A549 (cell line): ENCODE data around the gene ZNF10. TPM values are rescaled to one million over a fixed set of nuclear protein-coding genes. Genes with fewer than 3 reads are reported as not detected.

ENCODE experiments used
- ATAC-seq, 2 experiments: fragments of 200-7000 bp in 1 of 2; fragments of >200 bp in 1 of 2; cut with Nextera tagmentation in 1 of 2; cut with Tn5 transposase in 1 of 2; 3 replicates each; pipeline versions ENCODE4 v1.8.0 to v1.9.1; 2018 to 2020; ENCODE audit warnings: mild to moderate bottlenecking in 1 of 2, moderate library complexity in 1 of 2
- CTCF ChIA-PET: fragments of 300-600 bp; sonication (Branson Sonifier 250); formaldehyde crosslinking; extraction: SDS; loops from one replicate; lab custom pipeline; 2021; ENCODE audit warnings: antibody characterized with exemption, inconsistent platforms; lab: Yijun Ruan, JAX
- POLR2A ChIA-PET: fragments of 350-600 bp; formaldehyde crosslinking; extraction: SDS; loops from one replicate; lab custom pipeline; 2021; ENCODE audit warnings: antibody characterized with exemption, inconsistent platforms; lab: Yijun Ruan, JAX
- DNase-seq, 2 experiments: peaks; one replicate each; pipeline versions ENCODE4 v3.0.0 to v3.0.0-alpha.2; 2011 to 2016; ENCODE audit warnings: low read depth in 1 of 2, low spot score in 1 of 2
- FAIRE-seq: peaks from 2 replicates; lab custom pipeline; 2011; peaks lifted over from hg19 to GRCh38; lab: Jason Lieb, UNC
- H3K27ac ChIP-seq, 2 experiments: fragments of >200 bp; sonication (Bioruptor Twin); formaldehyde crosslinking; 3 replicates each; pipeline ENCODE4 v1.5.1; 2016 to 2017
- H3K4me1 ChIP-seq: fragments of >200 bp; sonication (Bioruptor Twin); formaldehyde crosslinking; 3 replicates; pipeline ENCODE4 v1.6.1; 2016
- H3K4me2 ChIP-seq: fragments of >200 bp; sonication (Bioruptor Twin); formaldehyde crosslinking; 3 replicates; pipeline ENCODE4 v1.6.1; 2016
- H3K4me3 ChIP-seq: fragments of >200 bp; sonication (Bioruptor Twin); formaldehyde crosslinking; 3 replicates; pipeline ENCODE4 v1.5.1; 2016
- H3K9me3 ChIP-seq: fragments of >200 bp; sonication (Bioruptor Twin); formaldehyde crosslinking; 3 replicates; pipeline ENCODE4 v1.6.1; 2016
- ATOH8 ChIP-seq: fragments of 250-450 bp; sonication (Bioruptor Pico); IDR thresholded peaks from 2 replicates; pipeline ENCODE4 v1.5.0; 2020; ENCODE audit warnings: low read depth, mild to moderate bottlenecking, moderate library complexity
- BCL3 ChIP-seq: fragments of >200 bp; sonication (Bioruptor Twin); formaldehyde crosslinking; IDR thresholded peaks from 3 replicates; pipeline ENCODE4 v1.6.1; 2016
- BHLHE40 ChIP-seq: IDR thresholded peaks from 2 replicates; pipeline ENCODE4 v1.6.1; 2012; ENCODE audit warnings: low read depth, low read length, inconsistent platforms
- CBX2 ChIP-seq: fragments of 200-600 bp; sonication (generic); IDR thresholded peaks from 2 replicates; pipeline ENCODE4 v1.6.1; 2016; ENCODE audit warnings: low read depth, mild to moderate bottlenecking, borderline replicate concordance
- CEBPB ChIP-seq, 2 experiments: fragments of >200 bp in 1 of 2; sonication (Bioruptor Twin) in 1 of 2; formaldehyde crosslinking in 1 of 2; IDR thresholded peaks; 2 replicates each; pipeline ENCODE4 v1.6.1; 2012 to 2016
- CHD2 ChIP-seq: fragments of 150-350 bp; IDR thresholded peaks from 2 replicates; pipeline ENCODE4 v1.6.1; 2014; ENCODE audit warnings: low read length; ENCODE audit not compliant: partially characterized antibody
- E2F6 ChIP-seq: IDR thresholded peaks from 2 replicates; pipeline ENCODE4 v1.6.1; 2012; ENCODE audit warnings: low read depth, borderline replicate concordance
- EHMT2 ChIP-seq: fragments of 200-600 bp; sonication (generic); IDR thresholded peaks from 2 replicates; pipeline ENCODE4 v1.6.1; 2016; ENCODE audit warnings: antibody characterized with exemption, low read depth, mild to moderate bottlenecking, moderate library complexity
- EP300 ChIP-seq, 2 experiments: fragments of >200 bp; sonication (Bioruptor Twin); formaldehyde crosslinking; IDR thresholded peaks; 2 replicates in 1 of 2; 3 replicates in 1 of 2; pipeline ENCODE4 v1.6.1; 2016 to 2017
- ESRRA ChIP-seq: fragments of 150-350 bp; IDR thresholded peaks from 2 replicates; pipeline ENCODE4 v1.6.1; 2014; ENCODE audit warnings: mild to moderate bottlenecking, low read length, borderline replicate concordance
- FOSL2 ChIP-seq, 2 experiments: fragments of 450-650 bp in 1 of 2; fragments of >200 bp in 1 of 2; sonication (Bioruptor Twin) in 1 of 2; formaldehyde crosslinking; IDR thresholded peaks; 2 replicates each; pipeline versions ENCODE4 v1.5.0 to v1.6.1; 2016 to 2020; ENCODE audit warnings: mild to moderate bottlenecking in 1 of 2, moderate library complexity in 1 of 2
- GATA3 ChIP-seq: IDR thresholded peaks from 2 replicates; pipeline ENCODE4 v1.6.1; 2012; ENCODE audit warnings: borderline replicate concordance
- HMGXB4 ChIP-seq: fragments of 250-450 bp; sonication (Bioruptor Pico); IDR thresholded peaks from 2 replicates; pipeline ENCODE4 v1.5.0; 2021; ENCODE audit warnings: mild to moderate bottlenecking, moderate library complexity, borderline replicate concordance
- KDM1A ChIP-seq: fragments of 200-600 bp; sonication (generic); IDR thresholded peaks from 2 replicates; pipeline ENCODE4 v1.6.1; 2016; ENCODE audit warnings: low read depth, mild to moderate bottlenecking
- MAFK ChIP-seq: fragments of 450-650 bp; IDR thresholded peaks from 2 replicates; pipeline ENCODE4 v1.6.1; 2014; ENCODE audit not compliant: partially characterized antibody
- MAX ChIP-seq: IDR thresholded peaks from 2 replicates; pipeline ENCODE4 v1.6.1; 2012
- PHF8 ChIP-seq: fragments of 200-600 bp; sonication (generic); IDR thresholded peaks from 2 replicates; pipeline ENCODE4 v1.6.1; 2016; ENCODE audit warnings: low read depth, mild to moderate bottlenecking, antibody characterized with exemption, moderate library complexity, borderline replicate concordance
- RAD21 ChIP-seq, 2 experiments: fragments of >200 bp in 1 of 2; sonication (Bioruptor Twin) in 1 of 2; formaldehyde crosslinking in 1 of 2; IDR thresholded peaks in 1 of 2; conservative IDR thresholded peaks in 1 of 2; 2 replicates in 1 of 2; 3 replicates in 1 of 2; pipeline ENCODE4 v1.6.1; 2012 to 2018; ENCODE audit warnings: inconsistent platforms in 1 of 2
- RARB ChIP-seq: fragments of 250-450 bp; sonication (Bioruptor Pico); IDR thresholded peaks from 2 replicates; pipeline ENCODE4 v1.8.0; 2021; ENCODE audit warnings: mild to moderate bottlenecking, moderate library complexity
- REST ChIP-seq: fragments of 200-600 bp; sonication (generic); IDR thresholded peaks from 2 replicates; pipeline ENCODE4 v1.6.1; 2016; ENCODE audit warnings: antibody characterized with exemption, mild to moderate bottlenecking, moderate library complexity
- RFX5 ChIP-seq: fragments of 450-650 bp; IDR thresholded peaks from 2 replicates; pipeline ENCODE4 v1.7.1; 2014; ENCODE audit warnings: antibody characterized with exemption, mild to moderate bottlenecking, moderate library complexity
- RNF2 ChIP-seq: fragments of 200-600 bp; sonication (generic); IDR thresholded peaks from 2 replicates; pipeline ENCODE4 v1.6.1; 2016; ENCODE audit warnings: low read depth, mild to moderate bottlenecking, antibody characterized with exemption, moderate library complexity, borderline replicate concordance
- SREBF2 ChIP-seq: fragments of 450-650 bp; IDR thresholded peaks from 2 replicates; pipeline ENCODE4 v1.6.1; 2014; ENCODE audit warnings: mild to moderate bottlenecking, moderate library complexity
- TP53 ChIP-seq: fragments of 250-450 bp; sonication (Bioruptor Pico); IDR thresholded peaks from 2 replicates; pipeline ENCODE4 v1.5.0; 2021; ENCODE audit warnings: mild to moderate bottlenecking, moderate library complexity
- ZSCAN20 ChIP-seq: fragments of 250-450 bp; sonication (Bioruptor Pico); IDR thresholded peaks from 2 replicates; pipeline ENCODE4 v1.8.0; 2022; ENCODE audit warnings: mild to moderate bottlenecking, moderate library complexity
- WGBS: methylation state at CpG from one replicate; pipeline ENCODE4 v1.1.6; 2017; ENCODE audit errors: missing lambda C conversion rate; 5-methylcytosine and 5-hydroxymethylcytosine counted together
- polyA plus RNA-seq, 4 experiments: library from polyadenylated mRNA; depleted of rRNA in 3 of 4; stranded (reverse); fragments of >200 nt; fragmentation: RNase III in 1 of 4; extraction: RNeasy Plus Mini Kit Qiagen cat#74134 plus additional on column Dnase treatment in 1 of 4; gene quantifications; 2 replicates in 3 of 4; 3 replicates in 1 of 4; pipeline ENCODE4 v1.2.3, GENCODE V29; 2011 to 2017

ZNF10 gene
- polyA plus RNA-seq, 2 of the 4 experiments (the other 2 are of a cell fraction): 2.0 to 4.1 TPM

- TF ChIP-seq REST (no peak), ATOH8 (CRISPR knock-in tag) (no peak), CBX2 (no peak), HMGXB4 (no peak), MAFK (peak; percentile 7), BCL3 (no peak), SREBF2 (no peak), FOSL2 (IDR thresholded peaks at IDR 0.05) (no peak), FOSL2 (CRISPR knock-in tag; IDR thresholded peaks at IDR 0.05) (no peak), CEBPB (IDR thresholded peaks at IDR 0.05) (no peak), EP300 (IDR thresholded peaks at IDR 0.05) (no peak), RAD21 (conservative IDR thresholded peaks at IDR 0.05 in 1 of 2, IDR thresholded peaks at IDR 0.05 in 1 of 2) (no peak), KDM1A (no peak)
Observed at GRCh38 chr12:133130038-133130807, at the start of gene ZNF10, which contains the start of gene ZNF891 (continued).

GRCh38 chr12:133081159-133081780 lies 49.2 kb upstream of the ZNF10 start:
- CTCF ChIA-PET: no interaction called here
- ATAC-seq: no peak; a peak in 1 of 6 replicates
- peaks cover 90% of the 10 kb centered on the region for H3K9me3 ChIP-seq
- H3K4me3 ChIP-seq: peak overlapping the region; percentile 88
- peak overlapping the region; percentile 50 for H3K4me2 ChIP-seq
- no peaks in the 10 kb centered on the region for H3K4me1 ChIP-seq
- FAIRE-seq: no peak
- TF ChIP-seq GATA3 (no peak), CEBPB (IDR thresholded peaks at IDR 0.05) (no peak), KDM1A (no peak), PHF8 (no peak), ESRRA (no peak), MAFK (no peak), BHLHE40 (no peak), RFX5 (no peak), ZSCAN20 (CRISPR knock-in tag) (no peak), EHMT2 (no peak), TP53 (CRISPR knock-in tag) (no peak), E2F6 (no peak), RNF2 (no peak), CHD2 (no peak), RARB (CRISPR knock-in tag) (no peak), MAX (no peak), BCL3 (no peak)
- peak overlapping the region; percentile 90 to 93 for H3K27ac ChIP-seq
- 46% methylated on average over 17 of the region's 17 CpGs for WGBS
- POLR2A ChIA-PET: interaction anchor here (0.6 to 2.1 kb wide), 2 partner anchors 100 to 106 kb away, joined by 3 to 20 read pairs; partner anchors contain the start of gene ZNF268
- peak in 1 of 2 experiments; percentile 28 for DNase-seq
